LNCaP clone FGC (cell line): Measurements from ENCODE around the gene USP15.

ENCODE experiments used
- DNase-seq: peaks from one replicate; pipeline ENCODE4 v3.0.0-alpha.2; 2011; ENCODE audit warnings: low read depth
- H3K4me3 ChIP-seq: 2 replicates; pipeline ENCODE4 v1.5.1; 2011; ENCODE audit warnings: mild to moderate bottlenecking, low read depth, low read length, control low read depth
- CTCF ChIP-seq: IDR thresholded peaks from 2 replicates; pipeline ENCODE4 v1.5.1; 2012; ENCODE audit warnings: mild to moderate bottlenecking; ENCODE audit not compliant: control insufficient read depth, insufficient read depth; ENCODE audit errors: extremely low read depth

USP15 gene

GRCh38 chr12:62299617-62300016 lies 39.4 kb downstream of the USP15 start:
- H3K4me3 ChIP-seq: no peak overlapping the region
- no peak for DNase-seq
- no peak for TF ChIP-seq CTCF

GRCh38 chr12:62301080-62301798 lies 41.0 kb downstream of the USP15 start:
- no peak for TF ChIP-seq CTCF
- H3K4me3 ChIP-seq: no peak overlapping the region
- no peak for DNase-seq

GRCh38 chr12:62301799-62302133 lies 41.6 kb downstream of the USP15 start:
- H3K4me3 ChIP-seq: no peak overlapping the region
- DNase-seq: no peak
- no peak for TF ChIP-seq CTCF

- no peak for DNase-seq
- no peak for TF ChIP-seq CTCF
- H3K4me3 ChIP-seq: no peak overlapping the region
Observed at GRCh38 chr12:62304560-62304959, 44.4 kb downstream of the USP15 start.

GRCh38 chr12:62305778-62306177 lies 45.6 kb downstream of the USP15 start:
- no peak for TF ChIP-seq CTCF
- H3K4me3 ChIP-seq: no peak overlapping the region
- no peak for DNase-seq

GRCh38 chr12:62306569-62307530 lies 46.6 kb downstream of the USP15 start:
- no peak for DNase-seq
- no peak for TF ChIP-seq CTCF
- H3K4me3 ChIP-seq: no peak overlapping the region

GRCh38 chr12:62308201-62308600 lies 48.0 kb downstream of the USP15 start:
- no peak for DNase-seq
- no peak overlapping the region for H3K4me3 ChIP-seq
- TF ChIP-seq CTCF: no peak
